K562 (cell line): Measurements from ENCODE around the gene MCL1. TPM values are rescaled to one million over a fixed set of nuclear protein-coding genes. Genes with fewer than 3 reads are reported as not detected.

Experiments used
- CEBPG ChIP-seq, 3 experiments: fragments of 200-800 bp in 1 of 3; sonication (Bioruptor generic) in 1 of 3; sonication (generic) in 1 of 3; formaldehyde crosslinking in 1 of 3; IDR thresholded peaks in 2 of 3; conservative IDR thresholded peaks in 1 of 3; 2 replicates each; pipeline versions ENCODE4 v1.6.1 to v1.8.0; 2016 to 2022; ENCODE audit warnings: missing compliant biosample characterization in 2 of 3, missing genetic modification characterization in 2 of 3, mild to moderate bottlenecking in 1 of 3, missing genetic modification reagents in 1 of 3
- FOXP4 ChIP-seq: sonication (generic); formaldehyde crosslinking; IDR thresholded peaks from 2 replicates; pipeline ENCODE4 v1.8.0; 2022; ENCODE audit warnings: mild to moderate bottlenecking, missing genetic modification reagents, borderline replicate concordance
- IRF2 ChIP-seq: sonication (generic); formaldehyde crosslinking; IDR thresholded peaks from 2 replicates; pipeline ENCODE4 v1.8.1; 2022; ENCODE audit warnings: mild to moderate bottlenecking, missing genetic modification reagents
- KLF10 ChIP-seq: fragments of 250-450 bp; sonication (Bioruptor Pico); IDR thresholded peaks from 2 replicates; pipeline ENCODE4 v1.6.1; 2021; ENCODE audit warnings: matching md5 sums
- MCM3 ChIP-seq: fragments of 450-650 bp; IDR thresholded peaks from 2 replicates; pipeline ENCODE4 v1.6.1; 2016
- MNT ChIP-seq, 2 experiments: fragments of 450-650 bp; conservative IDR thresholded peaks; 2 replicates each; pipeline ENCODE4 v1.6.1; 2017; ENCODE audit warnings: mild to moderate bottlenecking in 2 of 2, moderate library complexity in 2 of 2
- PATZ1 ChIP-seq: fragments of 250-450 bp; sonication (Bioruptor Pico); IDR thresholded peaks from 2 replicates; pipeline ENCODE4 v1.5.0; 2020; ENCODE audit warnings: mild to moderate bottlenecking, borderline replicate concordance
- PTBP1 ChIP-seq: fragments of 200-400 bp; formaldehyde crosslinking; IDR thresholded peaks from 2 replicates; pipeline ENCODE4 v1.6.1; 2017; ENCODE audit warnings: low read depth, low read length
- RBM14 ChIP-seq: fragments of 200-400 bp; formaldehyde crosslinking; IDR thresholded peaks from 2 replicates; pipeline ENCODE4 v1.6.1; 2018; ENCODE audit warnings: low read depth, mild to moderate bottlenecking, low read length, moderate library complexity, borderline replicate concordance; ENCODE audit not compliant: insufficient read depth
- SRSF9 ChIP-seq: fragments of 200-400 bp; formaldehyde crosslinking; IDR thresholded peaks from 2 replicates; pipeline ENCODE4 v1.6.1; 2017; ENCODE audit warnings: low read depth, low read length, borderline replicate concordance
- SUPT5H ChIP-seq: fragments of 450-650 bp; IDR thresholded peaks from 2 replicates; pipeline ENCODE4 v1.6.1; 2016
- YY1 ChIP-seq, 3 experiments: IDR thresholded peaks; 2 replicates each; pipeline ENCODE4 v1.6.1; 2011; ENCODE audit warnings: low read length in 2 of 3, mild to moderate bottlenecking in 2 of 3, moderate library complexity in 2 of 3, borderline replicate concordance in 1 of 3, control low read depth in 1 of 3, low read depth in 1 of 3; ENCODE audit not compliant: insufficient read depth in 3 of 3, insufficient replicate concordance in 2 of 3, control insufficient read depth in 1 of 3, insufficient read length in 1 of 3; ENCODE audit errors: extremely low read depth in 1 of 3
- ZBTB43 ChIP-seq: sonication (generic); formaldehyde crosslinking; IDR thresholded peaks from 2 replicates; pipeline ENCODE4 v1.8.0; 2023; ENCODE audit warnings: mild to moderate bottlenecking, missing genetic modification reagents
- ZNF561 ChIP-seq: fragments of 450-650 bp; formaldehyde crosslinking; conservative IDR thresholded peaks from 2 replicates; pipeline ENCODE4 v1.4.0; 2020; ENCODE audit warnings: mild to moderate bottlenecking, moderate library complexity
- ZNF586 ChIP-seq: fragments of 450-650 bp; formaldehyde crosslinking; conservative IDR thresholded peaks from 2 replicates; pipeline ENCODE4 v1.4.0; 2020; ENCODE audit warnings: mild to moderate bottlenecking, moderate library complexity
- ZNF639 ChIP-seq, 2 experiments: fragments of 200-800 bp in 1 of 2; sonication (Bioruptor generic) in 1 of 2; sonication (generic) in 1 of 2; formaldehyde crosslinking in 1 of 2; IDR thresholded peaks in 1 of 2; conservative IDR thresholded peaks in 1 of 2; 2 replicates each; pipeline versions ENCODE4 v1.5.0 to v1.6.1; 2016 to 2020; ENCODE audit warnings: missing compliant biosample characterization in 1 of 2, missing genetic modification characterization in 1 of 2, missing genetic modification reagents in 1 of 2
- polyA plus RNA-seq, 8 experiments: library from polyadenylated mRNA; depleted of rRNA in 4 of 8; stranded (reverse) in 5 of 8; unstranded in 3 of 8; fragments of >200 nt; fragmentation: Nextera tagmentation in 2 of 8; fragmentation: Illumina TruSeq in 1 of 8; extraction: Ambion mirVana in 2 of 8; extraction: Trizol in 1 of 8; gene quantifications; 2 replicates each; pipeline versions ENCODE4 v1.2.1 to v1.2.3, GENCODE V29; 2011 to 2014; ENCODE audit warnings: inconsistent platforms in 1 of 8, missing spikeins in 1 of 8
- total RNA-seq, 7 experiments: library from RNA; depleted of rRNA in 6 of 7; stranded (reverse); fragments of >200 nt in 6 of 7; fragmentation: Illumina TruSeq in 2 of 7; extraction: Trizol in 2 of 7; gene quantifications; 2 replicates each; pipeline versions ENCODE4 v1.2.1 to v1.2.3, GENCODE V29; 2011 to 2021; ENCODE audit warnings: low replicate concordance in 1 of 7

Gene MCL1
- total and polyA plus RNA-seq, 9 of the 15 experiments (the other 6 are each of a cell fraction or from before 2014, with no cell fraction given): 27.1 to 224 (median 138) TPM

- no peak for TF ChIP-seq YY1 (IDR thresholded peaks at IDR 0.05; ENCODE audit: borderline replicate concordance in 1 of 3, control insufficient read depth in 1 of 3, extremely low read depth in 1 of 3, insufficient read depth in 3 of 3, insufficient read length in 1 of 3, insufficient replicate concordance in 2 of 3, low read depth in 1 of 3, low read length in 2 of 3)
- TF ChIP-seq ZNF586 (CRISPR knock-in tag): no peak
- TF ChIP-seq MCM3: no peak
- TF ChIP-seq MNT (conservative IDR thresholded peaks at IDR 0.05): 0 out of 4 replicates have a peak, but pooled peaks have one; percentile 16 to 26
- TF ChIP-seq RBM14: no peak
- TF ChIP-seq ZBTB43 (CRISPR knock-in tag): no peak
- TF ChIP-seq PATZ1 (CRISPR knock-in tag): peak; percentile 48; the same call in 1 of the 2 replicates
- TF ChIP-seq KLF10: no peak
- TF ChIP-seq SUPT5H: peak; percentile 33; the same call in 1 of the 2 replicates
- TF ChIP-seq FOXP4 (CRISPR knock-in tag): no peak
- no peak for TF ChIP-seq CEBPG (CRISPR knock-in tag; IDR thresholded peaks at IDR 0.05)
- TF ChIP-seq CEBPG (tag; conservative IDR thresholded peaks at IDR 0.05 in 1 of 2, IDR thresholded peaks at IDR 0.05 in 1 of 2): peak in 1 of 2 experiments; percentile 6; a peak in 2 of 4 replicates
- no peak for TF ChIP-seq SRSF9
- TF ChIP-seq ZNF639 (CRISPR knock-in tag; conservative IDR thresholded peaks at IDR 0.05 in 1 of 2, IDR thresholded peaks at IDR 0.05 in 1 of 2): peak in 1 of 2 experiments; percentile 4; a peak in 2 of 4 replicates
- TF ChIP-seq PTBP1: no peak
- TF ChIP-seq IRF2: no peak
- TF ChIP-seq ZNF561: no peak
Measured at GRCh38 chr1:150579945-150580642, 684 bp upstream of the MCL1 start (continued).
